H1 (cell line): Measurements from ENCODE around the gene WDR5. TPM values are rescaled to one million over a fixed set of nuclear protein-coding genes. Genes with fewer than 3 reads are reported as not detected.

ENCODE experiments used
- CTCF ChIA-PET: fragments of 300-600 bp; sonication (Branson Sonifier 250); formaldehyde crosslinking; loops from one replicate; lab custom pipeline; 2021; ENCODE audit not compliant: partially characterized antibody; lab: Charles Lee
- POLR2A ChIA-PET: fragments of 300-600 bp; sonication (Branson Sonifier 250); formaldehyde crosslinking; loops from one replicate; lab custom pipeline; 2021; ENCODE audit warnings: inconsistent platforms; ENCODE audit not compliant: partially characterized antibody; lab: Charles Lee
- DNase-seq, 2 experiments: peaks; one replicate each; pipeline versions ENCODE4 v3.0.0 to v3.0.0-alpha.2; 2010 to 2022; ENCODE audit warnings: low spot score in 2 of 2, low read depth in 1 of 2, mixed read lengths in 1 of 2
- FAIRE-seq: peaks from 2 replicates; lab custom pipeline; 2011; peaks lifted over from hg19 to GRCh38; lab: Jason Lieb, UNC
- H2AFZ ChIP-seq: 2 replicates; pipeline ENCODE4 v1.8.1; 2012; ENCODE audit warnings: low read length, inconsistent platforms
- H2AK5ac ChIP-seq: 2 replicates; pipeline ENCODE4 v1.6.1; 2013; ENCODE audit warnings: low read depth, low read length
- H2BK120ac ChIP-seq: replicated peaks from 2 replicates; pipeline ENCODE3; 2013; ENCODE audit warnings: low read depth, low read length, inconsistent platforms
- H2BK12ac ChIP-seq: 2 replicates; pipeline ENCODE4 v1.6.1; 2013; ENCODE audit warnings: low read depth, low read length
- H2BK15ac ChIP-seq: 2 replicates; pipeline ENCODE4 v1.6.1; 2013; ENCODE audit warnings: low read length
- H2BK20ac ChIP-seq: 2 replicates; pipeline ENCODE4 v1.6.1; 2013; ENCODE audit warnings: low read length
- H2BK5ac ChIP-seq: 2 replicates; pipeline ENCODE4 v1.6.1; 2013; ENCODE audit warnings: low read depth, low read length
- H3K14ac ChIP-seq: 2 replicates; pipeline ENCODE4 v1.6.1; 2013; ENCODE audit warnings: inconsistent platforms; ENCODE audit not compliant: insufficient read length
- H3K18ac ChIP-seq: 2 replicates; pipeline ENCODE4 v1.6.1; 2013; ENCODE audit warnings: low read length; ENCODE audit errors: extremely low read depth
- H3K23ac ChIP-seq: 2 replicates; pipeline ENCODE4 v1.6.1; 2013; ENCODE audit warnings: inconsistent platforms; ENCODE audit not compliant: insufficient read length
- H3K23me2 ChIP-seq: 2 replicates; pipeline ENCODE4 v1.6.1; 2013; ENCODE audit warnings: low read depth, low read length
- H3K27ac ChIP-seq: 2 replicates; pipeline ENCODE4 v1.6.1; 2011; ENCODE audit warnings: low read depth, low read length, inconsistent platforms
- H3K27me3 ChIP-seq, 4 experiments: replicated peaks in 1 of 4; 1 replicate in 1 of 4; 2 replicates in 3 of 4; pipeline versions ENCODE4 v1.6.1 to v1.8.1; 2011 to 2013; ENCODE audit warnings: low read length in 3 of 4, mild to moderate bottlenecking in 3 of 4, inconsistent platforms in 2 of 4, mixed read lengths in 2 of 4, moderate library complexity in 1 of 4; ENCODE audit not compliant: control insufficient read depth in 3 of 4, insufficient read depth in 3 of 4; ENCODE audit errors: extremely low read depth in 1 of 4
- H3K36me3 ChIP-seq, 4 experiments: 2 replicates each; pipeline versions ENCODE4 v1.6.1 to v1.8.1; 2011 to 2013; ENCODE audit warnings: mild to moderate bottlenecking in 4 of 4, low read length in 3 of 4, moderate library complexity in 2 of 4, control low read depth in 1 of 4, inconsistent platforms in 1 of 4; ENCODE audit not compliant: insufficient read depth in 4 of 4, control insufficient read depth in 2 of 4
- H3K4ac ChIP-seq: replicated peaks from 2 replicates; pipeline ENCODE3; 2013; ENCODE audit warnings: low read length, low read depth, mixed read lengths, inconsistent platforms; ENCODE audit not compliant: insufficient read length
- H3K4me1 ChIP-seq, 4 experiments: replicated peaks in 1 of 4; 1 replicate in 1 of 4; 2 replicates in 3 of 4; pipeline versions ENCODE4 v1.6.1 to v1.8.1; 2011 to 2013; ENCODE audit warnings: low read length in 3 of 4, inconsistent platforms in 2 of 4, mixed read lengths in 1 of 4; ENCODE audit not compliant: insufficient read depth in 4 of 4, control insufficient read depth in 3 of 4
- H3K4me2 ChIP-seq, 2 experiments: 2 replicates each; pipeline versions ENCODE4 v1.6.1 to v1.8.1; 2011 to 2013; ENCODE audit warnings: low read depth in 2 of 2, low read length in 2 of 2, control low read depth in 1 of 2, inconsistent platforms in 1 of 2, mild to moderate bottlenecking in 1 of 2; ENCODE audit not compliant: insufficient read depth in 1 of 2
- H3K4me3 ChIP-seq, 4 experiments: fragments of 200-600, 300-600 bp in 1 of 4; sonication (generic), shearing (Covaris generic), sonication (Bioruptor Twin) in 1 of 4; 2 replicates each; pipeline versions ENCODE4 v1.5.1 to v1.8.1; 2011 to 2016; ENCODE audit warnings: low read length in 4 of 4, low read depth in 3 of 4, control low read depth in 2 of 4, inconsistent platforms in 2 of 4, mild to moderate bottlenecking in 2 of 4, mixed read lengths in 1 of 4, moderate library complexity in 1 of 4; ENCODE audit not compliant: insufficient read depth in 2 of 4; ENCODE audit errors: extremely low read depth in 1 of 4
- H3K56ac ChIP-seq: replicated peaks from 2 replicates; pipeline ENCODE3; 2013; ENCODE audit warnings: low read depth, mild to moderate bottlenecking, mixed read lengths, low read length, inconsistent platforms; ENCODE audit not compliant: insufficient read length
- H3K79me1 ChIP-seq: 2 replicates; pipeline ENCODE4 v1.6.1; 2013; ENCODE audit warnings: low read depth, low read length, control low read depth
- H3K79me2 ChIP-seq, 2 experiments: 2 replicates each; pipeline versions ENCODE4 v1.6.1 to v1.8.1; 2012 to 2013; ENCODE audit warnings: low read length in 2 of 2, mild to moderate bottlenecking in 2 of 2, inconsistent platforms in 1 of 2; ENCODE audit not compliant: insufficient read depth in 2 of 2, control insufficient read depth in 1 of 2
- H3K9ac ChIP-seq, 4 experiments: replicated peaks in 1 of 4; 1 replicate in 1 of 4; 2 replicates in 3 of 4; pipeline versions ENCODE4 v1.6.1 to v1.8.1; 2011 to 2013; ENCODE audit warnings: low read depth in 3 of 4, low read length in 3 of 4, control low read depth in 2 of 4, mild to moderate bottlenecking in 2 of 4, moderate library complexity in 2 of 4, inconsistent platforms in 1 of 4; ENCODE audit errors: extremely low read depth in 1 of 4
- H3K9me3 ChIP-seq, 2 experiments: 2 replicates each; pipeline versions ENCODE4 v1.6.1 to v1.8.1; 2012 to 2013; ENCODE audit warnings: mild to moderate bottlenecking in 2 of 2, moderate library complexity in 2 of 2, control low read depth in 1 of 2, inconsistent platforms in 1 of 2, low read depth in 1 of 2, low read length in 1 of 2, mixed read lengths in 1 of 2; ENCODE audit not compliant: insufficient read depth in 2 of 2
- H4K20me1 ChIP-seq, 2 experiments: replicated peaks in 1 of 2; 2 replicates each; pipeline versions ENCODE3 to v1.8.1; 2011 to 2013; ENCODE audit warnings: inconsistent platforms in 2 of 2, low read length in 2 of 2, mild to moderate bottlenecking in 1 of 2; ENCODE audit not compliant: insufficient read depth in 2 of 2, control insufficient read depth in 1 of 2
- H4K5ac ChIP-seq: 2 replicates; pipeline ENCODE4 v1.6.1; 2013; ENCODE audit warnings: low read length, low read depth, mixed read lengths, inconsistent platforms; ENCODE audit not compliant: insufficient read length
- H4K8ac ChIP-seq: 2 replicates; pipeline ENCODE4 v1.8.0; 2013; ENCODE audit warnings: mild to moderate bottlenecking, moderate library complexity, low read length, inconsistent platforms; ENCODE audit not compliant: insufficient read depth; ENCODE audit errors: extremely low read depth
- H4K91ac ChIP-seq: replicated peaks from 2 replicates; pipeline ENCODE3; 2013; ENCODE audit warnings: low read length, mixed read lengths, inconsistent platforms; ENCODE audit not compliant: insufficient read length
- WGBS, 2 experiments: shearing (Covaris generic) in 1 of 2; methylation state at CpG; one replicate each; pipeline versions ENCODE4 v1.1.6 to v1.1.7; 2013 to 2015; ENCODE audit warnings: low lambda C conversion rate in 2 of 2, mixed read lengths in 2 of 2, inconsistent platforms in 1 of 2, low coverage in 1 of 2, missing lambda C conversion rate in 1 of 2; ENCODE audit not compliant: insufficient replicate concordance in 2 of 2, insufficient coverage in 1 of 2, insufficient read length in 1 of 2; ENCODE audit errors: extremely low coverage in 1 of 2, missing lambda C conversion rate in 1 of 2; 5-methylcytosine and 5-hydroxymethylcytosine counted together
- polyA plus RNA-seq, 7 experiments: library from polyadenylated mRNA; depleted of rRNA in 3 of 7; stranded (reverse) in 5 of 7; unstranded in 2 of 7; fragments of >200 nt in 5 of 7; fragments of 200-250 nt in 2 of 7; gene quantifications; 1 replicate in 5 of 7; 2 replicates in 1 of 7; 4 replicates in 1 of 7; pipeline versions ENCODE4 v1.2.1 to v1.2.3, GENCODE V29; 2011 to 2013; ENCODE audit warnings: missing spikeins in 2 of 7, mixed read lengths in 2 of 7
- total RNA-seq: library from RNA; stranded (reverse); fragmentation: NEBNext Ultra II Directional; extraction: Animal tissue kit (Norgen Biotek cat#: 25700); gene quantifications from 2 replicates; pipeline ENCODE4 v1.2.1, GENCODE V29; 2021

WDR5 gene
- total and polyA plus RNA-seq, 2 of the 8 experiments (the other 6 are each of a cell fraction or from before 2014, with no cell fraction given), result 38.4 to 68.1 TPM

DNA sequence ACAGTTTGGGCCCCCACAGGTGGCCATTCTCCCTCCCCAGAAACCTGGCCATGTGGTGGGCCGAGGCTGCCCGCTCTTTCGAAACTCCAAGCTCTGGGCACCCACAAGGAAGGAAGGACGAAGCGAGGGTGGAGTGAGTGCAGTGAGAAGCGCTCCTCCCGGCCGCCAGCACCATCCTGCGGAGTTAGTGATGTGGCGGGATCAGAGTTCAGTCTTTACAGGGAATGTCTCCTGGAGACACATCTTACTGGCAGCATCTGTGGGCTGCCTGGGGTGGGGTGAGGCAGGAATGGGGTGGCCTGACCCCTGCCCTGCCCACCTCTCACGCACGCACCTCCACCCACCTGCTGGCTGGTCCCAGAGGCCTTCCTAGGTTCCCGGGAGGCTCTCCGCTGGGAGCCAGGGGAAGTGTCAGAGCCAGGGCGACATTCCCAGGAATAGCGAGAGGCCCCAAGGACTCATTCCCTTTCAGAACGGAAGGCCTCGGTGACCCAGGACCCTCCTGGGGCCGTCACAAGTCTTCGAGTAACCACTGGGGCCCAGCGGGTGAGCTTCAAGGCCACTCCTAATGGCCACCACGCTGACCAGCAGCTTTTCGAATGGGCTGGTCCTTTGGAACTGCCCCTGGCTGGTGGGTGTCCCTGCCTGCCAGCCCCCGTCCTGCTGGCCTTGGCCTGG, 34.0 kb downstream of the WDR5 start:
- Histone ChIP-seq H3K79me2 (no peaks in the 10 kb centered on the region), H2BK5ac (no peak overlapping the region), H4K8ac (no peak overlapping the region), H2BK120ac (no peak overlapping the region), H4K5ac (no peak overlapping the region), H3K14ac (no peak overlapping the region), H3K79me1 (0 out of 2 replicates have a peak, but pooled peaks cover 2% of the 10 kb centered on the region), H3K56ac (no peak overlapping the region), H3K23ac (no peak overlapping the region), H3K4me1 (peaks cover 0 to 13% (median 8%) of the 10 kb centered on the region in 4 experiments; a peak in 5 of 7 replicates), H3K23me2 (no peaks in the 10 kb centered on the region; the same call in 1 of the 2 replicates), H3K27ac (no peak overlapping the region), H4K91ac (no peak overlapping the region), H3K9ac (no peak overlapping the region), H2AK5ac (no peak overlapping the region), H3K27me3 (no peaks in the 10 kb centered on the region), H4K20me1 (peaks cover 0 to 2% of the 10 kb centered on the region in 2 experiments), H2BK20ac (no peak overlapping the region), H3K4ac (no peak overlapping the region), H3K9me3 (peaks cover 0 to 6% of the 10 kb centered on the region in 2 experiments; a peak in 2 of 4 replicates), H3K36me3 (no peaks in the 10 kb centered on the region), H3K4me2 (no peak overlapping the region), H3K4me3 (no peak overlapping the region), H2AFZ (no peak overlapping the region), H2BK15ac (no peak overlapping the region), H2BK12ac (no peak overlapping the region), H3K18ac (no peak overlapping the region)
- DNase-seq, result no peak
- FAIRE-seq, result no peak
- ChIA-PET POLR2A (no interaction called here), CTCF (interaction anchor here (0.9 to 4.9 kb wide), 27 partner anchors 8 to 521 kb away, joined by 3 to 53 read pairs (median 6); no protein-coding TSS in a partner anchor)
- 89% methylated on average over 24 of the region's 24 CpGs; no CpG with 5 or more reads in 1 of the 2 experiments for WGBS, 2 experiments
